ENCODE results near the gene PKD1L1. TPM values are rescaled to one million over a fixed set of nuclear protein-coding genes. Genes with fewer than 3 reads are reported as not detected.

PKD1L1 gene
- total RNA-seq, 1 experiment from 2014 or later = 0.17 TPM

DNA sequence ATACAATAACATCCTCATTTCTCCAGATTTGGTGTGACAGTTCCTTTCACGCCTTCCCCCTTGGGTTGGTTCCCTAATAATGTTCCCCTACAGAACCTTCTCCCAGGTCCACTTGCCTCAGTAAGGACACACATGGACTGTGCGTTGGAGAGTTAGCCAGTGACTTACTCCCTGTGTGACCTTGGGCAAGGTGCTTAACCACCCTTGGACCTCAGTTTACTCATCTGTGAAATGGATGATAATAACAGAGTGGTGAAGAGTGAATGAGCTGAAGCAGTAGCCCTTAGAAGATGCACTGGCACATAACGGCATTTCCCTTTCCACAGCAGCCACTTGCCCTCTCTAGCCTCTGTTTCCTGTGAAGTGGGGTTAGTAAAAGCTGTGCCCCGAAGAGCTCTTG, 175.8 kb downstream of the PKD1L1 start:
- H3K79me1 ChIP-seq (ENCODE audit: insufficient read depth, low read depth, low read length, poor library complexity, severe bottlenecking) = no peaks in the 10 kb centered on the region
- H3K27ac Mint-ChIP-seq = no peak overlapping the region
- TF ChIP-seq, protein P1, sequence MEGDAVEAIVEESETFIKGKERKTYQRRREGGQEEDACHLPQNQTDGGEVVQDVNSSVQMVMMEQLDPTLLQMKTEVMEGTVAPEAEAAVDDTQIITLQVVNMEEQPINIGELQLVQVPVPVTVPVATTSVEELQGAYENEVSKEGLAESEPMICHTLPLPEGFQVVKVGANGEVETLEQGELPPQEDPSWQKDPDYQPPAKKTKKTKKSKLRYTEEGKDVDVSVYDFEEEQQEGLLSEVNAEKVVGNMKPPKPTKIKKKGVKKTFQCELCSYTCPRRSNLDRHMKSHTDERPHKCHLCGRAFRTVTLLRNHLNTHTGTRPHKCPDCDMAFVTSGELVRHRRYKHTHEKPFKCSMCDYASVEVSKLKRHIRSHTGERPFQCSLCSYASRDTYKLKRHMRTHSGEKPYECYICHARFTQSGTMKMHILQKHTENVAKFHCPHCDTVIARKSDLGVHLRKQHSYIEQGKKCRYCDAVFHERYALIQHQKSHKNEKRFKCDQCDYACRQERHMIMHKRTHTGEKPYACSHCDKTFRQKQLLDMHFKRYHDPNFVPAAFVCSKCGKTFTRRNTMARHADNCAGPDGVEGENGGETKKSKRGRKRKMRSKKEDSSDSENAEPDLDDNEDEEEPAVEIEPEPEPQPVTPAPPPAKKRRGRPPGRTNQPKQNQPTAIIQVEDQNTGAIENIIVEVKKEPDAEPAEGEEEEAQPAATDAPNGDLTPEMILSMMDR (conservative IDR thresholded peaks at IDR 0.05) = no peak
- H4K20me1 ChIP-seq (ENCODE audit: control insufficient read depth, insufficient read depth, insufficient read length) = no peaks in the 10 kb centered on the region
- no peak overlapping the region for H3K56ac ChIP-seq (ENCODE audit: insufficient read length, low read depth, low read length)
- H4K8ac ChIP-seq (replicated peaks; ENCODE audit: insufficient read length, low read depth, low read length) = no peak overlapping the region
- H2AFZ ChIP-seq (ENCODE audit: low read length) = no peak overlapping the region
- no peak overlapping the region for H2BK5ac ChIP-seq (ENCODE audit: insufficient read length, low read length)
- no peak overlapping the region for H3T11ph ChIP-seq (ENCODE audit: low read length)
- peaks cover 0 to under 1% of the 10 kb centered on the region in 2 experiments; a peak in 2 of 5 replicates for H3K9me3 Mint-ChIP-seq
- no peak overlapping the region for H2BK15ac ChIP-seq (ENCODE audit: low read depth, low read length)
- no peak overlapping the region for H3K14ac ChIP-seq (ENCODE audit: insufficient read depth, low read length)
- H3K23me2 ChIP-seq (ENCODE audit: insufficient read length, low read depth, low read length, poor library complexity, severe bottlenecking) = no peaks in the 10 kb centered on the region
- no peaks in the 10 kb centered on the region for H3K36me3 Mint-ChIP-seq (ENCODE audit: insufficient read depth in 1 of 3, low read depth in 3 of 3)
- no peaks in the 10 kb centered on the region for H3K79me2 ChIP-seq (ENCODE audit: insufficient read depth, low read length)
- H2BK20ac ChIP-seq (ENCODE audit: low read depth, low read length, poor library complexity, severe bottlenecking) = no peak overlapping the region
- no peak overlapping the region for H3K18ac ChIP-seq (ENCODE audit: insufficient read length, low read depth, low read length)
- DNase-seq = no peak
- no CpG with 5 or more reads among the region's 4 CpGs for WGBS (ENCODE audit: extremely low coverage, insufficient read length, low lambda C conversion rate)
- no peak overlapping the region for H2AK5ac ChIP-seq (ENCODE audit: insufficient read length, low read length)
- no peak overlapping the region for H3K4me2 ChIP-seq (ENCODE audit: insufficient read depth, insufficient read length, low read length)
- H3K27me3 ChIP-seq (ENCODE audit: insufficient read depth, low read length) = no peaks in the 10 kb centered on the region
- no peaks in the 10 kb centered on the region for H3K9me3 ChIP-seq (ENCODE audit: control insufficient read depth, low read depth, low read length)
- H3K9ac ChIP-seq (ENCODE audit: extremely low read depth, insufficient read length, low read length) = no peak overlapping the region
- no peak overlapping the region for H3K4me3 Mint-ChIP-seq
- H3K4me1 ChIP-seq (ENCODE audit: insufficient read depth, low read length) = no peaks in the 10 kb centered on the region
- no peak overlapping the region for H3K4ac ChIP-seq (ENCODE audit: low read depth, low read length)
- no peak overlapping the region for H4K91ac ChIP-seq (ENCODE audit: insufficient read length, low read depth, low read length)
- H3K27ac ChIP-seq (ENCODE audit: insufficient read length, low read depth, low read length) = no peak overlapping the region
- H3K23ac ChIP-seq (ENCODE audit: insufficient read length, low read depth, low read length) = no peak overlapping the region
- no peaks in the 10 kb centered on the region; the same call in none of the 2 replicates for H3K27me3 Mint-ChIP-seq (ENCODE audit: low read depth)
- no peak overlapping the region for H2BK120ac ChIP-seq (ENCODE audit: low read depth, low read length, poor library complexity, severe bottlenecking)
- H4K5ac ChIP-seq (ENCODE audit: insufficient read length, low read depth, low read length) = no peak overlapping the region
- H3K4me1 Mint-ChIP-seq = peaks cover 9 to 13% of the 10 kb centered on the region in 2 experiments
- no peak overlapping the region for H2BK12ac ChIP-seq (ENCODE audit: insufficient read length, low read depth, low read length)
